H9 (cell line): ENCODE data around the gene ANKRD40. TPM values are rescaled to one million over a fixed set of nuclear protein-coding genes. Genes with fewer than 3 reads are reported as not detected.

ENCODE experiments used
- DNase-seq: peaks from one replicate; pipeline ENCODE4 v3.0.0-alpha.2; 2017
- H2AFZ ChIP-seq: one replicate; pipeline ENCODE4 v1.6.1; 2013; ENCODE audit warnings: mild to moderate bottlenecking, low read length, control low read depth, moderate library complexity
- H2AK5ac ChIP-seq: 2 replicates; pipeline ENCODE4 v1.6.1; 2013; ENCODE audit warnings: low read length, control low read depth, mixed read lengths; ENCODE audit not compliant: insufficient read length
- H2BK120ac ChIP-seq: one replicate; pipeline ENCODE4 v1.6.1; 2013; ENCODE audit warnings: low read depth, mild to moderate bottlenecking, low read length, control low read depth, inconsistent platforms; ENCODE audit not compliant: poor library complexity, severe bottlenecking
- H2BK12ac ChIP-seq: 2 replicates; pipeline ENCODE4 v1.6.1; 2013; ENCODE audit warnings: low read length, control low read depth, mixed read lengths, low read depth; ENCODE audit not compliant: insufficient read length
- H2BK15ac ChIP-seq: 2 replicates; pipeline ENCODE4 v1.6.1; 2013; ENCODE audit warnings: low read depth, low read length, control low read depth
- H2BK20ac ChIP-seq: one replicate; pipeline ENCODE4 v1.6.1; 2013; ENCODE audit warnings: low read depth, mild to moderate bottlenecking, low read length, control low read depth, inconsistent platforms; ENCODE audit not compliant: poor library complexity, severe bottlenecking
- H2BK5ac ChIP-seq: 2 replicates; pipeline ENCODE4 v1.6.1; 2013; ENCODE audit warnings: low read length, control low read depth, mixed read lengths; ENCODE audit not compliant: insufficient read length
- H3K14ac ChIP-seq: 2 replicates; pipeline ENCODE4 v1.6.1; 2013; ENCODE audit warnings: low read length, control low read depth; ENCODE audit not compliant: insufficient read depth
- H3K18ac ChIP-seq: 2 replicates; pipeline ENCODE4 v1.6.1; 2013; ENCODE audit warnings: low read depth, mild to moderate bottlenecking, mixed read lengths, low read length, control low read depth; ENCODE audit not compliant: insufficient read length
- H3K23ac ChIP-seq: 2 replicates; pipeline ENCODE4 v1.6.1; 2013; ENCODE audit warnings: low read length, control low read depth, mixed read lengths, low read depth; ENCODE audit not compliant: insufficient read length
- H3K23me2 ChIP-seq: 2 replicates; pipeline ENCODE4 v1.6.1; 2013; ENCODE audit warnings: low read depth, mild to moderate bottlenecking, mixed read lengths, low read length, control low read depth; ENCODE audit not compliant: insufficient read length, poor library complexity, severe bottlenecking
- H3K27ac ChIP-seq: 2 replicates; pipeline ENCODE4 v1.5.1; 2013; ENCODE audit warnings: low read length, control low read depth, mixed read lengths, low read depth; ENCODE audit not compliant: insufficient read length
- H3K27me3 ChIP-seq: 2 replicates; pipeline ENCODE4 v1.6.1; 2013; ENCODE audit warnings: low read length, control low read depth, inconsistent platforms; ENCODE audit not compliant: insufficient read depth
- H3K4ac ChIP-seq: 2 replicates; pipeline ENCODE4 v1.6.1; 2013; ENCODE audit warnings: low read depth, mild to moderate bottlenecking, control low read depth, inconsistent platforms, low read length, moderate library complexity
- H3K4me1 ChIP-seq: 2 replicates; pipeline ENCODE4 v1.6.1; 2013; ENCODE audit warnings: low read length, control low read depth, inconsistent platforms; ENCODE audit not compliant: insufficient read depth
- H3K4me2 ChIP-seq: 2 replicates; pipeline ENCODE4 v1.6.1; 2013; ENCODE audit warnings: low read length, control low read depth, mixed read lengths; ENCODE audit not compliant: insufficient read length, insufficient read depth
- H3K56ac ChIP-seq: 2 replicates; pipeline ENCODE4 v1.6.1; 2013; ENCODE audit warnings: low read depth, mild to moderate bottlenecking, mixed read lengths, low read length, control low read depth; ENCODE audit not compliant: insufficient read length
- H3K79me1 ChIP-seq: 2 replicates; pipeline ENCODE4 v1.6.1; 2013; ENCODE audit warnings: low read depth, mild to moderate bottlenecking, moderate library complexity, low read length, control low read depth, inconsistent platforms; ENCODE audit not compliant: insufficient read depth, poor library complexity, severe bottlenecking
- H3K79me2 ChIP-seq: 2 replicates; pipeline ENCODE4 v1.6.1; 2013; ENCODE audit warnings: low read length, control low read depth, inconsistent platforms; ENCODE audit not compliant: insufficient read depth
- H3K9ac ChIP-seq: 2 replicates; pipeline ENCODE4 v1.6.1; 2013; ENCODE audit warnings: low read length, control low read depth, mixed read lengths; ENCODE audit not compliant: insufficient read length; ENCODE audit errors: extremely low read depth
- H3K9me3 ChIP-seq: one replicate; pipeline ENCODE4 v1.6.1; 2013; ENCODE audit warnings: low read depth, low read length, inconsistent platforms; ENCODE audit not compliant: control insufficient read depth
- H3T11ph ChIP-seq: one replicate; pipeline ENCODE4 v1.6.1; 2013; ENCODE audit warnings: mild to moderate bottlenecking, low read length, control low read depth, inconsistent platforms
- H4K20me1 ChIP-seq: one replicate; pipeline ENCODE4 v1.6.1; 2013; ENCODE audit not compliant: control insufficient read depth, insufficient read length, insufficient read depth
- H4K5ac ChIP-seq: 2 replicates; pipeline ENCODE4 v1.6.1; 2013; ENCODE audit warnings: low read depth, mild to moderate bottlenecking, mixed read lengths, low read length, control low read depth; ENCODE audit not compliant: insufficient read length
- H4K8ac ChIP-seq: replicated peaks from 2 replicates; pipeline ENCODE4 v1.6.1; 2013; ENCODE audit warnings: low read length, control low read depth, mixed read lengths, low read depth; ENCODE audit not compliant: insufficient read length
- H4K91ac ChIP-seq: 2 replicates; pipeline ENCODE4 v1.6.1; 2013; ENCODE audit warnings: low read depth, mild to moderate bottlenecking, moderate library complexity, mixed read lengths, low read length, control low read depth; ENCODE audit not compliant: insufficient read length
- H3K27ac Mint-ChIP-seq, 3 experiments: 2 replicates in 2 of 3; 3 replicates in 1 of 3; pipeline ENCODE4 v1.8.0; 2020 to 2021; ENCODE audit warnings: mixed read lengths in 3 of 3, mild to moderate bottlenecking in 1 of 3, moderate library complexity in 1 of 3
- H3K27me3 Mint-ChIP-seq: 2 replicates; pipeline ENCODE4 v1.8.0; 2021; ENCODE audit warnings: low read depth, mild to moderate bottlenecking, moderate library complexity, mixed read lengths
- H3K36me3 Mint-ChIP-seq, 3 experiments: 2 replicates in 2 of 3; 3 replicates in 1 of 3; pipeline ENCODE4 v1.8.0; 2020 to 2021; ENCODE audit warnings: low read depth in 3 of 3, mixed read lengths in 3 of 3; ENCODE audit not compliant: insufficient read depth in 1 of 3
- H3K4me1 Mint-ChIP-seq, 2 experiments: 2 replicates each; pipeline ENCODE4 v1.8.0; 2020; ENCODE audit warnings: mixed read lengths in 2 of 2
- H3K4me3 Mint-ChIP-seq, 2 experiments: 2 replicates in 1 of 2; 3 replicates in 1 of 2; pipeline ENCODE4 v1.8.0; 2020 to 2021; ENCODE audit warnings: mild to moderate bottlenecking in 2 of 2, mixed read lengths in 2 of 2, moderate library complexity in 1 of 2
- H3K9me3 Mint-ChIP-seq, 2 experiments: 2 replicates in 1 of 2; 3 replicates in 1 of 2; pipeline ENCODE4 v1.8.0; 2020; ENCODE audit warnings: mild to moderate bottlenecking in 2 of 2, mixed read lengths in 2 of 2, moderate library complexity in 1 of 2
- CTCF ChIP-seq: fragments of 200-600 bp; sonication (generic); conservative IDR thresholded peaks from 3 replicates; pipeline ENCODE4 v1.8.0; 2021; ENCODE audit warnings: antibody characterized with exemption, mild to moderate bottlenecking
- WGBS: extraction: QIAGEN DNeasy Blood & Tissue Kit; methylation state at CpG from one replicate; pipeline ENCODE4 v1.1.7; 2013; ENCODE audit warnings: missing lambda C conversion rate, low lambda C conversion rate, mixed read lengths; ENCODE audit not compliant: insufficient read length; ENCODE audit errors: extremely low coverage; 5-methylcytosine and 5-hydroxymethylcytosine counted together
- total RNA-seq: library from RNA; stranded (reverse); gene quantifications from 2 replicates; pipeline ENCODE4 v1.2.1, GENCODE V29; 2021

ANKRD40 gene
- total RNA-seq, 1 experiment from 2014 or later, result 54.3 TPM

- no peak overlapping the region for H3K27ac Mint-ChIP-seq
- H3K18ac ChIP-seq, result no peak overlapping the region
- H3K23ac ChIP-seq, result no peak overlapping the region
- H2BK5ac ChIP-seq, result no peak overlapping the region
- no peaks in the 10 kb centered on the region for H3K79me1 ChIP-seq
- no peak overlapping the region for H3K27ac ChIP-seq
- H4K20me1 ChIP-seq, result no peaks in the 10 kb centered on the region
- no peak overlapping the region for H2BK15ac ChIP-seq
- no peak overlapping the region for H3K4ac ChIP-seq
- no peaks in the 10 kb centered on the region for H3K23me2 ChIP-seq
- no peak overlapping the region for H3T11ph ChIP-seq
- H3K14ac ChIP-seq, result no peak overlapping the region
- no peak overlapping the region for H3K56ac ChIP-seq
- WGBS, result no CpG with 5 or more reads among the region's 3 CpGs
- H2BK20ac ChIP-seq, result no peak overlapping the region
- no peak overlapping the region for H4K8ac ChIP-seq
- peak; percentile 26; the same call in 2 of the 3 replicates for TF ChIP-seq CTCF
- H3K36me3 Mint-ChIP-seq, result peaks cover 27 to 80% (median 72%) of the 10 kb centered on the region in 3 experiments; a peak in 6 of 7 replicates
- H3K9me3 ChIP-seq, result no peaks in the 10 kb centered on the region
- no peak overlapping the region for H4K91ac ChIP-seq
- H3K4me3 Mint-ChIP-seq, result no peak overlapping the region
- H4K5ac ChIP-seq, result no peak overlapping the region
- DNase-seq, result no peak
- no peak overlapping the region for H2AK5ac ChIP-seq
- no peak overlapping the region for H3K4me2 ChIP-seq
- H3K4me1 ChIP-seq, result no peaks in the 10 kb centered on the region
- H2AFZ ChIP-seq, result no peak overlapping the region
- no peak overlapping the region for H2BK12ac ChIP-seq
- H3K27me3 ChIP-seq, result no peaks in the 10 kb centered on the region
- H2BK120ac ChIP-seq, result no peak overlapping the region
- no peaks in the 10 kb centered on the region for H3K79me2 ChIP-seq
- no peaks in the 10 kb centered on the region for H3K4me1 Mint-ChIP-seq
- H3K9ac ChIP-seq, result no peak overlapping the region
- H3K27me3 Mint-ChIP-seq, result no peaks in the 10 kb centered on the region
- H3K9me3 Mint-ChIP-seq, result no peaks in the 10 kb centered on the region
These were observed 9.9 kb downstream of the ANKRD40 start for GRCh38 chr17:50697663-50698272.
